GM19328 (cell line): ENCODE results near the gene MAPKAP1.

Experiments
- ATAC-seq: cut with Tn5 transposase; IDR thresholded peaks from one replicate; pipeline ENCODE4 v1.9.1; 2021; ENCODE audit warnings: mild to moderate bottlenecking, moderate library complexity; ENCODE audit not compliant: unreplicated experiment

The MAPKAP1 gene

DNA sequence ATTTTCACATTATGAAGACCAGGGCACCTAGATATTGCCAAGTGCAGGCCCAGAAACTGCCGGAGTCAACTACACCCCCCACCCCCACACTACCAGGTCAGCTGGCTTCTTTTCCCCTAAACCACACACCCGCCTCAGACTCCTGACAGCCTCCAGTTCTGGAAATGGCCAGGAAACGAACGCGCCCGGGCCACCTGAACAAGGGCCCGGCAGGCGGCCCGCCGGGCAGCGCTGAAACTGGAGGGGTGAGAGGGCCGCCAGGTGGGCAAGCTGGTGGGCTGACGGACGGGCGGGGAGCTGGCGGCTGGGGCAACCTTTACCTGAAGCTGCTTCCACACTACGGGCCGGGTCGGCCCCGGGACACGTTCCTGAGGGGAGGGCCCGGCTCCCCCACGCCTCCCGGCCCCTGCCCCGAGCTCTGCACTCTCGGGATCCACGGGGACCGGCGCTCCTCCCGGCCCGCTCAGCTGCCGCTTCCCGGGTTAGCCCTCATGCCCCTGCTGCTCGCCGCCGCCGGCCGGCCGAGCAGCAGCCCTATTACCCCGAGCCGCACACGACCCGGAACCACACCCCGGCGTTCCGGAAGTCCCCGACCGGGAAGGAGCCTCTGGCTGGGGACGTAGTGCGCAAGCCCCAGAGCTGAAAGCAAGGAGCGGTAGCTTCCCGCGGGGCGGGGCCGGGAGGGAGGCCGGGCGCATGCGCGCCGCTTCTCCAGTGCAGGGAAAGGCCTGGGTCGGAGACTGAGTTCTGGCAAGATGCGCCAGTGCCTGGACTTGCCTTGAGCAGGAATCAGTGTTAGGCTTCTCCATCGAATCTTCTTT lies at the start of gene MAPKAP1:
MAPKAP1 (minus strand) TSS at position 558 of the 821 bp plus-strand sequence. CDS start 34,634 bp downstream, outside the sequence.
- ATAC-seq, result peak; percentile 97

DNA sequence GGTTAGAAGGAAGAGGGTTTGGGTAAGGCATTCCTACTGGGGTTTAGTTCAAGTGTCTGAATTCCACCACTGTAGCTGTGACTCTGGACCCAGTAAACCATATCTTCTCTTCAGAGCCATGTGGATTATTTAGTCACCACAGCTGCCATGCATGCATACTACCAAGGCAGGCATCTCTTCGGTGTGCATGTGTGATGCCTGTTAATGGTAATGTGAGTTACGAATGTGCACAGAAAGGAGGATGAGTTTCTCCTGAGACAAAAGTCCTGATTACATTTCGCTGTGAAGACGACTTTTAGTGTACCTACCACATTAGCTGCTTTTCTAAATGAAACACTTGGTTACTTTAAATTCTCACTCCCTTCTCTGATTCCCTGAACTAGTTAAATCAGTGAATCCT lies 49.5 kb upstream of the MAPKAP1 start:
- no peak for ATAC-seq

DNA sequence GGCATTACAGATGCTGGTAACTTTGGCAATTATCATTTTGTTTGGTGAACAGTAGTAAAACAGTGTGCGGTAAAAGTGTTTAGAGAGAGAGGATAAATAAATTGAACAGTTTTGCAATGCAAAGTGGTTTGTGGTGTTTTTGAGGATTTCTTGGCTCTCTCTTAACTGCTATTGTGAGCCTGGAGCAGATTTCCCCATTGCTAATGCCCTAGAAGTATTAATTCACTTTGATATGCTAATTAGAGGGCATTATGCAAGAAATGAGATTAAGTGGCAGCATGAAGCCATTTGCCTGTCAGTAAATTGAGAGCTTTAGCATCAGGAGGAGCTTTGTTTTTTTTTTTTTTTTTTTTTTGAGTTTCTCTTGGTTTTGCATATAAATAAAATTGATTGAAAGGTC lies 48.3 kb upstream of the MAPKAP1 start:
- ATAC-seq, result no peak

DNA sequence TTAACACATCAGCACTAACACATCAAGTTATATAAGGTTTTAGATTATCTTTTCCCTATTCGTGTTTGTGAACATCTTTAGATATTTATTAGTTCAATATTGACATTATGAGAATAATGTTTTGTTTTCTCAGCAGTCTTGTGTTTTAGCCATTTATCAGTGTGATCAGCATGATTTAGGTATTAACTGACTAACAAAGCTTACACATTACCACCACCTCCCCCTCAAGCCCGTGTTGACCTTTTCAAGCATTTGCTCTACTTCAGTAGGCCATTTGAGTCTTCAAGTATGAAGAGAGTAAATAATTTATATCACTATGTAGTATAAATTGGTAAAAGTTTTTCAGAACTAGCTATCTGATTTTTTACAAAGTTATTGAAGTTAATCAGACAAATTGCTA lies 47.1 kb upstream of the MAPKAP1 start:
- no peak for ATAC-seq

DNA sequence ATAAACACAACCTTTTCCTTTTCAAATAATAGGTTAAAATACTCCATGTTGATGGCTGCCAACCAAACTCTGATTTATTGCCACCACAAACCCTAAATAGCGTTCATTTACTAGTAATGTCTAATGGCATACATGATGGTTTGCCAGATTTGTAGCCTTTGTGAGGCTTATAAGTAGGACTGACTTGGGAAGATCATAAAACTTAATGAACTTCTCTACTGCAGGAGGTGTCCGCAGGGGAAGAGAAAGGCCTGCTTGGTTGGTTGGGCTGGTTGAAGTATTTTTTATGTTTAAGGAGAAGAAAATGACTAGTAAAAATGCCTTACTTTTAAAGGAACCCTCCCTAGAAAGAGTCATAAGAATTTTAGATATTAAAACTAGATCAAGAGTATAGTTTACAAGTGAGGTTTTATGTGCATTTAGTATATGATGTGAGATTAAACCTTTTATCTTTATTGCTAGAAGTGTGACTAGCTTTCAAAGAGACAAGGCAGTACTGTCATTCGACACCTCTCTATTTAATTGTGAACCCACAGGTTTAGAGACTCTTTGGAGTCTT lies 45.1 kb upstream of the MAPKAP1 start:
- ATAC-seq, result no peak

DNA sequence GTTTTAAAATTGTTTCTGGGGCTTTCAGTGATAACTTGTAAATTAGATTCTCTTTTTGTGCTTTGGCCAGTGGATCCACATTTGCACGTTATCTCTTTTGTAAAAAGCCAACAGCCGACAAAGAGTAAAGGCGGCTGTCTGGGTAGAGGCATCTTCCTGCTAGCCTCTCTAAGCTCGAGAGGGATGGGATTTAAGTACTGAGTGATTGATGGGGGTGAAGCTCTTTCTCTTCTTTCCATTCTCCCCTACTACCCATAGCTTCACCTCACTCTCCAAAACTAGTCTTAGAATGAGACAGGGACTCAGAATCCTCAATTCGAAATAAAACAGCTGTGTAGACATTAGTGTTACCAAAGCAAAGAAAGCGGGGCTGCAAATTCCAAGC lies 43.6 kb upstream of the MAPKAP1 start:
- no peak for ATAC-seq

DNA sequence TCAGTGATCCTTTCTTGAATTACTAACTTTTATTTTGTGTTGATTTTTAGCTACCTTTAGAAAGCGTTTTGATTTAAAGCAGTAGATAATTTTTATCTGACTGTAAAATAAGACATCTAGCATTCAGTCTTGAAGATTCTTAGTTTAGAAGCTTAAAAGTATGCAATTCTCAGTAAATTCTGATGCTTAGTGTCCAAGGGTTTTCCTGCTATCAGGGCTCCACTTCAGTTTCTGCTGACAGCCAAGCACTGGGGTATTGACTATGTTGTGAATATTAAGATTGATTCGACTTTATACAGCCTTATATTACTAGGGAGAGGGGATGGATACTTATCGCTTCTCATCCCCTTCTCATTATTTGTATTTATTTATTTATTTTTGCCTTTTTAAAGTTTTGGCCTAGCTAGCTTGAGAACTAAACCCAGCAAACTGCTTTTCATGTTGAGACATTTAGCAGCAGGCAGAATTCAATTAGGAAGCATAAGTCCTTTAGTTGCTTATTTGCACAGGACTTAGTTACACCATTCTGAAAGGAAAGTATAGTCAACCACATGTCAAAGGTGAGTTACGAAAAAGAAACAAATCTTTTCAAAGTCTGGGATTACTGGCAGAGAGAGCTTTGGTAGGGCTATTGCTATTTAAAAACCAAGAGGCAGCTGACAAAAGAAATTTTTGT lies 43.1 kb upstream of the MAPKAP1 start:
- no peak for ATAC-seq

DNA sequence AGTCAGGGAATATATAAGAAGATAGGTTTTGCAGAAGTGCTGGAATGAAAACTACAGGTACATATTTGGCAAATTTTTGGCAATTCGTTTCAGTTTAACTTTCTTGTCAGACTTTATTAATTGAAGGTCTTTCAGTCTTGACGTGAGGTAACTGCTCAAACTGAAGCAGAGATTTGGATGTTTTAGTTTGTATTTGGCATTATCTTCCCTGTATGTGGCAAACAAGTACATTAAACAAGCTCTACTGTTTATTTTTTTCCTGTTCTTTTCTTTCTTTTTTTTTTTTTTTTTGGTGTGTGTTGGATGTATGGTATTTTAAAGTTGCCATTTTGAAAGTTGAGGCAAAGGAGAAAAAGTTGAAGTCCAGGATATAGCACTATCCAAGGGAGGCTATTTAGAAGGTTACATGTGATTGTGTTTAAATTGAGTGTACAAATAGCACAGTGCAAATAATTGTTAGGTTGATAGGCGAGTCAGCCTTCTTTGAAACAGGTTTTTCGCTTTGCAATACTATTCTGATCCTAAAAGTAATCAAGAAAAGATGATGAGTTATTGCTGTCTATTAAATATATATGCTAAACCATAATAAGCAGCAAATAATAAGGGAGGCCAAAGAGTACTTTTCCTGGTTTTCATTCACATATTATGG lies 42.4 kb upstream of the MAPKAP1 start:
- ATAC-seq, result no peak

DNA sequence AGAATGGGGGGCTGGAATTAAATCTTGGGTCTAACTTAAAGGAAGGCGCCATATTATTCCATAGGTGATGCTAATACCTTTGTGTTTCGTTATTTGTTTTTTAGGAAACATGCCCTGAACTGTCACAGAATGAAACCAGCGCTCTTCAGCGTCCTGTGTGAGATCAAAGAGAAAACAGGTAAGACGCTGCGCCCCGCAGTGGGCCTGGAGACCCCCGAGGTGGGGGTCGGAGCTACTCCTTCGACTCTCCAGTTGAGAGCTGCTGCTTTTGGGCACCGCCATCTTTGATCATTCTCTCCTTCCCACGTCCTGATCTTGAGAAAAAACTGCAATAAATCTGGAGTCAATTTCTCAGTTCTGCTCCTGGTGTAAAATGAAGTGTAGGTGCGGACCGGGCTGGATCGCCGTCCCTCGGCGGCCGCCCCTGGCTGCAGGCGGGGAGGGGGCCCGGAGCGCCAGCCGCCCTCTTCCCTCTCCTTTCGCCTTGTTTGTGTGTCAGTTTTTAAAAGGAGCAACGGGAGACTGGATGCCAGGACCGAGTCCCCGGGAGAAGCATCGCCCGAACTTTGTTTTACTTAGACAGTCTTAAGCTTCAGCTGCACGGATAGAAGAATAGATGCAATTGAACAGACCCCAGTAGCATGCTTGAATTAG lies 41.6 kb upstream of the MAPKAP1 start:
- ATAC-seq, result no peak

DNA sequence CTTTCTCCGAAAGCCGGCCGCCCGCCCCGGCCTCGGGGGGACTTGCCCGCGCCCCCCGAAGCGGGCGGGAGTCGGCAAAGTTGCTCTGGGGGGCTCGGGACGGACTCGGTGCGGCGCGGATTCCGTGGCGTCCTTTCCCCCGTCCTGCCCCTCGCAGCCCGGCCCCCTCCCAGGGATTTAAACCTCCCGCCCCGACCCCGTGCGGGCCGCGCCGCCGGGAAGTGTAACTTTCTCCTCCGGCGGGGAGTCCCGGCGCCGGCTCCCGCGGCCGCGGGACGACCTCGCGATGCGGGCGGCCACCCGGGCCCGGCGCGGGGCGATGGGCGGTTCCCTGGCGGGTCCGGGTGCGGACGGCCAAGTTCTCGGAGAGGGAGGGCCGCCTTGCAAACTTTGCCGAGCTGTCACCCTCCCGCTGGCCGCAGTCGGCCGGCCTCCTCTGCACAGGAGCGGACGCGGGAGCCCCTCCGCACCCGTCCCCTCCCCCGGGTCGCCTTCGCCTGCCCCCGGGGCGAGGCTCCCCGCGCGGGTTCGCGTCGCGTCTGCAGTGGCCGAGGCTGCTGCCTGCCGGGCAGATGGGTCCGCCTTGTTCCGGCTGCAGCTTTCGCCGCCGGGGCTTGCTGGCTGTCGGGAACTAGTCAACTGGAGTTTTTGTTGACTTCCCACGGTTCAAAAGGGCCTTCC lies 40.9 kb upstream of the MAPKAP1 start:
- no peak for ATAC-seq

DNA sequence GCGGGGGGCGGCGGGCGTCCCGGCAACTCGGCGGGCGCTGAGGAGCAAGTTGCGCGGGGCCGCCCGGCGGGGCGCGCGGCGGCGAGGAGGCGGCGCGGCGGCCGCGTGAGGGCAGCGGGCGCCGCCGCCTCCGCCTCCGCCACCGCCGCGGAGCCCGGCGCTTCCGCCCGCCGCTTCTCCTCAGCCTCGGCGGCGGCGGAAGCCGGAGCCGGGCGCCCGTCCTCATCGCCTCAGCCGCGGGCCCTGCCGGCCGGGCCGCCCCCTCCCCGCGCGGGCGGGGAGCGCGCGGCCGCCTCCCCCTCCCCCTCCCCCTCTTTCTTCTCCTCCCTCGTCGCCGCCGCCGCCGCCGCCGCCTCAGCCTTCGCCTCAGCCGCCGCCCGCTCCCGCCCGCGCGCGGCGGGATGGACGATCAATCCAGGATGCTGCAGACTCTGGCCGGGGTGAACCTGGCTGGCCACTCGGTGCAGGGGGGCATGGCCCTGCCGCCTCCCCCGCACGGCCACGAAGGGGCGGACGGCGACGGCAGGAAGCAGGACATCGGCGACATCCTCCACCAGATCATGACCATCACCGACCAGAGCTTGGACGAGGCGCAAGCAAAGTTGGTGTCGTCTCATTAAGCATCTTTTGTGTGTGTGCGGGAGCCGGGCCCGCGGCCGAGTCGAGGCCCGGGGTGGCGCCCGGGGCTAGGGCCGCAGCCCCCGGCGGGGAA lies 40.2 kb upstream of the MAPKAP1 start, which contains the start of gene PBX3:
PBX3 (plus strand) TSS at position 321 of the 712 bp plus-strand sequence.
- ATAC-seq, result peak; percentile 13

DNA sequence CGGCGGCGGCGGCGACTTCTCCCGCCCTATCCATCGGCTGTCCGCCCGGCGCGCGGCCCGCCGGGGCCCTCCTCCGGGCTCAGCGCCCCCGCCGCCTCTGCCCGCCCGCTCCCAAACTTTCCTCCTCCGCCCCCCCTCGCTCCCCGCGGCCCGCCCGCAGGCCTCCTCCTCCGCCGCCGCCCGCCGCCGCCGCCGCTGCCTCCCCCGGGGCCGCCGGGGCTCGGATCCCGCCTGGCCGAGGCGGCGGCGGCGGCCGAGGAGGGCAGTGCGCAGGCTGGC lies 39.7 kb upstream of the MAPKAP1 start:
- peak; percentile 16 for ATAC-seq

DNA sequence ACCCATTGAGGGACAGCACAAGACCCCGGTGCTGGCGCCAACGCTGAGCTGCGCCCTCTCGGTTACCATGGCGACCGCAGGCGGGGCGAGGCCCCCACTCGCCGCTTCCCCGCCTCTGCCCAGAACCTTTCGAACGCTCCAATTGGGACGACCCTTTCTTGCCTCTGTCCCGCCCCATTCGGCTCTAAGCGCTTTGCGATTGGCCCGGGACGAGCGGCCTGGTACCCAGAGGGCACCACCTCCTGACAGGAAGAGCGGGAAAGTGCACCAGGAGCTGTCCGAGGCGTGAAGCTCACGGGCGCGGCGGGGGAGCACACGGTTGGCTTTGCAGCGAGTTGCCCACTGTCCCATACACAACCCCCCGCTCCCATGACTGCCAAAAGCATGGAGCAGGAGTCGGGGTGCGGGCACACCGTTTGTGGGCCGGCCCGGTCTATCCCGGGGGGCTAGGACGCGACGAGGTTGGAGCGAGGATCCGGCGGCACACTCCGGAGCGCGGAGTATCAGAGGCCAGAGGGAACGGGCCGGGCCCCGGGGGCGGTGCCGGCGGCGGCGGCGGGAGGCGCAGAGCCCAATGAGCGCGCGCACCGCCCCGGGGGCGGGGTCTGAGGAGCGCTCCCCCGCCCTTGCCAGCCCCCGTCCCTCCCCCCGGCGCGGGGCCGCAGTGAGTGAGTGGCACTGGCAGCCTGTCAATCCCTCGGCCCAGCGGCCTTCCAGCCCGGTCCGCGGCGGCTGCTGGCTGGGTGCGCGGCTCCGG lies 39.2 kb upstream of the MAPKAP1 start:
- ATAC-seq, result peak; percentile 63

DNA sequence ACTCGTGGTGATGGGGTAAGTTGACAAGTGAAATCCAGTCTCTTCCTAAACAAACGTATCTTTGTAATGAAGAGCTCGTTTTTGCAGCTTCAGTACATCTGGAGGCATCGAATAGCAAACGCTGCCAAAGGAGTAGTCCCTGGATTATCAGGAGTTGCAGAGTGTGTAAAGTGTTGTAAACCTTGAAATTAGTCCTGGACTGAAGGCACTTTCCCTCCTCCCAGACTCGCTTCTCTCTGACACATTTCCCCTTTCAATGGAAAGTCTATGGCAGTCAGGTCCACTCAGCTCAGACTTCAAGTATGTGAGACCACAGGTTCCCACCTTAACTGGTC lies 38.6 kb upstream of the MAPKAP1 start:
- ATAC-seq, result no peak

DNA sequence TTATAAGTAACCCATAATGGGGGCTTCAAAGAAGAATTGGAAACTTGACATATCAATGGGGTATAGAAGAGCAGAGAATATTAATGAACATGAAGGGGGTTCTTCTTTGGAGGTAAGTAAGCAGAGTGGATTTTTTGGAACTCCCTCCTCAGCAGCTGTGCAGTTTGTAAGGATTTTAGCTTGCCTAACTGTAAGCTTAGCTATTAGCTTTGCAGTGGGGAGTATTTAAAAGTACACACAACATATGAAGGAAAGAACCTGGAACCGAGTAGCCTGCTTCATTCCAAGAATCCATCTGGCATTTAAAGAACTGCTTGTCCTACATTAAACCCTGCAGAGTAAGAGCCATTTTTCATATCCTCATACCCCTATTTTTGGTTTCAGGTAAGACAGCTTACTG lies 38.0 kb upstream of the MAPKAP1 start:
- ATAC-seq, result no peak

DNA sequence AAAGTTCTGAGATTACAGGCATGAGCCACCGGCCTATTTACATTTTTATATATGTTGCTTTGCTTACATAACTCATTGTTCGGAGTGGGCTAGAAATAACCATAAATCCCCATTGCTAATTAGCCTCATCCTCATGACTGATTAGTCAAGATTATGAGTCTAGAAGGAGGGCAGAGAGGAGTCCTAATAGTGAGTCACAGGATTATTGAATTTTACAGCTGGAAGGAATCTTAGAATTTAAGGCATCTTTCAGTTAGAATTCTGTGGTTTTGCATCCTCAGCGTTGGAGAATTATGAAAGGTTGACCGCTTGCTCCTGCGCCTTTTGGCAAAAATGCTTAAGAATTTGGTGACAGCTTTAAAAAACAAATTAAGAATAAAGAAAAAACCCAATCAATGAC lies 37.6 kb upstream of the MAPKAP1 start:
- no peak for ATAC-seq

DNA sequence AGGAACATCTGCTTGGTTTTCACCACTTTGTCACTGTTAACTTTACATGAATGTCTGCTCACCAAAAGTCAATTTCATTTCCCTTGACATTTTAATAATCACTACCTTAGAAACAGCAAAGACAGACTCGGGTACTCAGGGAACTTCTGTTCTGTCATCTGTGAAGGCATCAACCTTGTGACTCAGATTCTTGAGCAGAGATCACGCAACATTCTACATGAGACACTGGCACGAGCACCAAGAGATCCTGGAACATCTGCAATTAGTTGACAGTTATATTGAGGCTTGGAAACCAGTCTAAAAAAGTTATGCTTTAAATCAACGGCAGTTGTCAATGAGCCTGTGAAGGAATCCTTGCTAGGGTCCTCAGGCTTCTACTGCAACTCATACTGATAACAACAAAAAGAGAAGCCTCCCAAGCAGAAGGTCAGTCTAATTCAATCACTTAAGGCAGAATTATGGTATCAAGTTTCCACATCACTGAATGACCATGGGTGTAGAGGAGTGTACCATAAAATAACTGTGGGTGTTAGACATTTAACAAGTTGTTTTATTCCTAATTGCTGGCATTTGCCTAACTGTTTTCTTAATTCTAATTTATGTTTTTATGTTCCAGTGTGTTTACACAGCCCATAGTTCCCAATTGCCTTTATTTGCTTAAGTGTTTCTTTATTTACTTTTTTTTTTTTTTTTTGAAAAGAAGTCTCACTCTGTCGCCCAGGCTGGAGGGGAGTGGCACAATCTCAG lies 36.8 kb upstream of the MAPKAP1 start:
- ATAC-seq, result no peak

DNA sequence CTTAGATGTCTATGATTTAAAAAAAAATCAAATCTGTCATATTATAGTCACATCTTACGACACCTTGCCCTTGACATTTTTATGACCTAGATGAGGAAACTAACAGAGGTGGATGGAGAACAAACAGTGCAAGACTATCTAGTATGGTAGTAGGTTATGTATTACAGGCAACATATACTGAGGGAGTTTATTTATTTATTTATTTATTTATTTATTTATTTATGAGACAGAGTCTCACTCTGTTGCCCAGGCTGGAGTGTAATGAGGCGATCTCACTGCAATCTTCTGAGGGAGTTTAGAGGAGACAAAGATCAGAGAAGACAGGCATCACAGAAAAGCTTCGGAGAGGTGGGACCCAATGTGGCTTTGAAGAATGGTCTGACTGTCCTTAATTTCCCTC lies 35.6 kb upstream of the MAPKAP1 start:
- no peak for ATAC-seq

DNA sequence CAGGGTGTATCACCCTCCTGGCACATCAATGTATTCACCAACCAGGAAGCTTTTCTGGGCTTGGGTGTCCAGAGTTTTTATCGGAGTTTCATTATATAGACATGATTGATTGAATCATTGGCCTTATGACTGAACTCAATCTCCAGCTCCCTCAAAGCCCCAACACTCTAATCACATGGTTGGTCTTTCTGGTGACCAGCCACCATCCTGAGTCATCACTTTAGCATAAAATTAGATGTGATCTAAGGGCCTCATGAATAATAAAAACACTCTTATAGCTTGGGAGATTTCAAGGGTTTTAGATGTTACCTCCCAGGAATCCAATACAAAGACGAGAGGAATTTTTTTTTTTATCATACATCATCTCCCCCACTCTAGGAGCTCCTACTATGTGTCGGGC lies 32.4 kb upstream of the MAPKAP1 start:
- ATAC-seq, result no peak
